ENCODE results near the gene KANK4.

DNA sequence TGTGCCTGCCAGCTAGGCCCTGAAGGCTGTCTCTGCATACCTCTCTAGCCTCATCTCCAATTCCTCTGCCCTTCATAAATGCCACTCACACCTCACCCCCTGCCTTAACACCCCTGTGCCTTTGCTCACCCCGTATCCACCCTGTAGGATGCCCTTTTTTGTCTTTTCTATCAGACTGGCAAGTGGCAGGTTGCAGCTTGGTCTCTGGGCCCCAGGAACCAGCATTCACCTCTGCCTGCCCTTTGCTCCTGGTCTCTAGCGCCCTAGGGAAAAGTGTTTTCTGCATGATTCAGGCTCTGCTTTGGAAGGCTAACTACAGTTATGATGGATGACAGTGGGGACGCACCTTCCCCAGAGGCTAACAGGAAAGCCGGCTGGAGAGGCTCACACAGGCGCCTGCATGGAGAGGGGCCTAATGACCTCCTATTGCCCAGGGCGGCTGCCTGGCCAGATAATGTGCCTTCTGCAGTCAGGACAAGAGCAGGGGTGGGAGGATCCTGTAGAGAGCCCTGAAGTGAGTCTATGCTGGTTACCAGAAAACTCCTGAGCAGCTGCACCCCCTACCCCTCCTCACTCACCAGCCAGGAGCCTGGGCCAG is 11.2 kb downstream of the KANK4 start:
- no peak for TF ChIP-seq POLR2A (IDR thresholded peaks at IDR 0.05)
- TF ChIP-seq, protein P1, sequence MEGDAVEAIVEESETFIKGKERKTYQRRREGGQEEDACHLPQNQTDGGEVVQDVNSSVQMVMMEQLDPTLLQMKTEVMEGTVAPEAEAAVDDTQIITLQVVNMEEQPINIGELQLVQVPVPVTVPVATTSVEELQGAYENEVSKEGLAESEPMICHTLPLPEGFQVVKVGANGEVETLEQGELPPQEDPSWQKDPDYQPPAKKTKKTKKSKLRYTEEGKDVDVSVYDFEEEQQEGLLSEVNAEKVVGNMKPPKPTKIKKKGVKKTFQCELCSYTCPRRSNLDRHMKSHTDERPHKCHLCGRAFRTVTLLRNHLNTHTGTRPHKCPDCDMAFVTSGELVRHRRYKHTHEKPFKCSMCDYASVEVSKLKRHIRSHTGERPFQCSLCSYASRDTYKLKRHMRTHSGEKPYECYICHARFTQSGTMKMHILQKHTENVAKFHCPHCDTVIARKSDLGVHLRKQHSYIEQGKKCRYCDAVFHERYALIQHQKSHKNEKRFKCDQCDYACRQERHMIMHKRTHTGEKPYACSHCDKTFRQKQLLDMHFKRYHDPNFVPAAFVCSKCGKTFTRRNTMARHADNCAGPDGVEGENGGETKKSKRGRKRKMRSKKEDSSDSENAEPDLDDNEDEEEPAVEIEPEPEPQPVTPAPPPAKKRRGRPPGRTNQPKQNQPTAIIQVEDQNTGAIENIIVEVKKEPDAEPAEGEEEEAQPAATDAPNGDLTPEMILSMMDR (IDR thresholded peaks at IDR 0.05 in 4 of 5, conservative IDR thresholded peaks at IDR 0.05 in 1 of 5) = no peak

Measured in gastrocnemius medialis (tissue), 4 donors.